ENCODE results near the gene SBNO2. TPM values are rescaled to one million over a fixed set of nuclear protein-coding genes. Genes with fewer than 3 reads are reported as not detected.

The SBNO2 gene
- total and polyA plus RNA-seq, 2 experiments from 2014 or later: 6.9 to 35.4 TPM

- Mint-ChIP-seq H3K4me3 (no peak overlapping the region; the same call in 2 of the 3 replicates), H3K36me3 (ENCODE audit: low read depth) (no peaks in the 10 kb centered on the region), H3K27ac (no peak overlapping the region; the same call in 1 of the 2 replicates), H3K4me1 (peaks cover 11% of the 10 kb centered on the region), H3K27me3 (ENCODE audit: insufficient read depth, low read depth, poor library complexity) (peaks cover 10% of the 10 kb centered on the region), H3K9me3 (no peaks in the 10 kb centered on the region; the same call in 2 of the 3 replicates)
- Histone ChIP-seq H3K4me1 (ENCODE audit: insufficient read depth) (no peaks in the 10 kb centered on the region), H4K20me1 (replicated peaks; ENCODE audit: insufficient read depth) (peaks cover 5% of the 10 kb centered on the region; the same call in 1 of the 2 replicates), H3F3A (replicated peaks; ENCODE audit: low read depth) (0 out of 2 replicates have a peak, but pooled peaks cover 3% of the 10 kb centered on the region), H3K79me2 (replicated peaks; ENCODE audit: insufficient read depth) (peaks cover 15% of the 10 kb centered on the region; the same call in 1 of the 2 replicates), H3K9me2 (ENCODE audit: insufficient read depth) (no peaks in the 10 kb centered on the region), H3K36me3 (ENCODE audit: insufficient read depth) (no peaks in the 10 kb centered on the region), H3K27me3 (ENCODE audit: insufficient read depth) (no peaks in the 10 kb centered on the region), H3K27ac (ENCODE audit: low read depth) (no peak overlapping the region), H3K4me2 (no peak overlapping the region), H3K4me3 (no peak overlapping the region), H2AFZ (no peak overlapping the region)
- TF ChIP-seq CTCF (conservative IDR thresholded peaks at IDR 0.05; ENCODE audit: low read depth in 2 of 2): no peak
- no peak for TF ChIP-seq ETS1 (IDR thresholded peaks at IDR 0.05)
- TF ChIP-seq STAT1 (IDR thresholded peaks at IDR 0.05; ENCODE audit: unreplicated experiment): no peak
- no peak for TF ChIP-seq ZNF331 (CRISPR knock-in tag; IDR thresholded peaks at IDR 0.05; ENCODE audit: low read depth)
- TF ChIP-seq ZNF462 (CRISPR knock-in tag; IDR thresholded peaks at IDR 0.05): no peak
- TF ChIP-seq EZH2phosphoT487 (IDR thresholded peaks at IDR 0.05; ENCODE audit: unreplicated experiment): no peak
- DNase-seq (ENCODE audit: low spot score) (no peak), ATAC-seq (no peak)
Measured at GRCh38 chr19:1159864-1160595, 14.0 kb downstream of the SBNO2 start.

Measured in GM23338 (cell line).